Gastroesophageal sphincter (tissue), 3 donors: ENCODE data around the gene ERCC6L2.

Experiments used
- CTCF ChIP-seq, 4 experiments: fragments of 200-600 bp in 2 of 4; fragments of 450-650 bp in 2 of 4; sonication (generic) in 1 of 4; IDR thresholded peaks; one replicate each; pipeline ENCODE4 v1.5.1; 2017 to 2019; ENCODE audit warnings: antibody characterized with exemption in 4 of 4, mild to moderate bottlenecking in 2 of 4, moderate library complexity in 2 of 4
- EP300 ChIP-seq: sonication (generic); formaldehyde crosslinking; IDR thresholded peaks from one replicate; pipeline ENCODE4 v1.6.1; 2017; ENCODE audit warnings: antibody characterized with exemption, mild to moderate bottlenecking

- TF ChIP-seq CTCF (IDR thresholded peaks at IDR 0.05) (no peak), EP300 (no peak)
Observed at GRCh38 chr9:96014078-96014477, 138.6 kb downstream of the ERCC6L2 start.
